GM13977 (cell line): ENCODE measurements around the gene URB2.

ENCODE experiments used
- DNase-seq: peaks from one replicate; pipeline ENCODE4 v3.0.0; 2012; ENCODE audit warnings: low spot score
- in situ Hi-C: fragments of 300-500 bp; cut with MboI; formaldehyde crosslinking; loops from one replicate; pipeline ENCODE4 v1.12.0; 2022; ENCODE audit warnings: low sequenced_read_pairs, low pct_unique_long_range_greater_than_20kb, mixed read lengths, inconsistent platforms; ENCODE audit not compliant: unreplicated experiment
- TF ChIP-seq, protein P1 (sequence below): IDR thresholded peaks from 2 replicates; pipeline ENCODE4 v1.5.1; 2012; ENCODE audit warnings: mild to moderate bottlenecking, control low read depth; ENCODE audit not compliant: insufficient read depth; ENCODE audit errors: extremely low read depth, missing control alignments

The URB2 gene

GRCh38 chr1:229613938-229614337, 12.1 kb upstream of the URB2 start:
- TF ChIP-seq, protein P1, sequence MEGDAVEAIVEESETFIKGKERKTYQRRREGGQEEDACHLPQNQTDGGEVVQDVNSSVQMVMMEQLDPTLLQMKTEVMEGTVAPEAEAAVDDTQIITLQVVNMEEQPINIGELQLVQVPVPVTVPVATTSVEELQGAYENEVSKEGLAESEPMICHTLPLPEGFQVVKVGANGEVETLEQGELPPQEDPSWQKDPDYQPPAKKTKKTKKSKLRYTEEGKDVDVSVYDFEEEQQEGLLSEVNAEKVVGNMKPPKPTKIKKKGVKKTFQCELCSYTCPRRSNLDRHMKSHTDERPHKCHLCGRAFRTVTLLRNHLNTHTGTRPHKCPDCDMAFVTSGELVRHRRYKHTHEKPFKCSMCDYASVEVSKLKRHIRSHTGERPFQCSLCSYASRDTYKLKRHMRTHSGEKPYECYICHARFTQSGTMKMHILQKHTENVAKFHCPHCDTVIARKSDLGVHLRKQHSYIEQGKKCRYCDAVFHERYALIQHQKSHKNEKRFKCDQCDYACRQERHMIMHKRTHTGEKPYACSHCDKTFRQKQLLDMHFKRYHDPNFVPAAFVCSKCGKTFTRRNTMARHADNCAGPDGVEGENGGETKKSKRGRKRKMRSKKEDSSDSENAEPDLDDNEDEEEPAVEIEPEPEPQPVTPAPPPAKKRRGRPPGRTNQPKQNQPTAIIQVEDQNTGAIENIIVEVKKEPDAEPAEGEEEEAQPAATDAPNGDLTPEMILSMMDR: no peak
- DNase-seq: no peak
- in situ Hi-C loops: no loop called here

DNA sequence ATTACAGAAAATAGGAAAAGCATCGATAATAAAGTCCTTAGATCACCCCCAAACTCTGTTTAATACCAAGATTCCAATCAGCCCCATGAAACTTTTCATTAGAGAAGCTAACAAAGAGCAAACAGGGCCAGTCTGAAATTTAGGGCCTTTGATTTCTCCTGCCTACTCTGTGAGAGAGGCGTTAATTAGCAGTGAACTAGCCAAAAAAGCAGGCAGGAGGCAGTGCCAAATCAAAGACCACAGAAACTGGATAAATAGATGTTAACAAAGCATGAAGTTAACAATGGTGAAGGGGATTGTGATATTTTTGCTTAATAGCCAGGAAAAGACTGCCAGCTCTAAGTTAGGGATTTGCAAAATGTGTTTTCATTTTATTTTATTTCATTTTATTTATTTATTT, 11.3 kb upstream of the URB2 start:
- in situ Hi-C loops: no loop called here
- TF ChIP-seq, protein P1: no peak
- no peak for DNase-seq

DNA sequence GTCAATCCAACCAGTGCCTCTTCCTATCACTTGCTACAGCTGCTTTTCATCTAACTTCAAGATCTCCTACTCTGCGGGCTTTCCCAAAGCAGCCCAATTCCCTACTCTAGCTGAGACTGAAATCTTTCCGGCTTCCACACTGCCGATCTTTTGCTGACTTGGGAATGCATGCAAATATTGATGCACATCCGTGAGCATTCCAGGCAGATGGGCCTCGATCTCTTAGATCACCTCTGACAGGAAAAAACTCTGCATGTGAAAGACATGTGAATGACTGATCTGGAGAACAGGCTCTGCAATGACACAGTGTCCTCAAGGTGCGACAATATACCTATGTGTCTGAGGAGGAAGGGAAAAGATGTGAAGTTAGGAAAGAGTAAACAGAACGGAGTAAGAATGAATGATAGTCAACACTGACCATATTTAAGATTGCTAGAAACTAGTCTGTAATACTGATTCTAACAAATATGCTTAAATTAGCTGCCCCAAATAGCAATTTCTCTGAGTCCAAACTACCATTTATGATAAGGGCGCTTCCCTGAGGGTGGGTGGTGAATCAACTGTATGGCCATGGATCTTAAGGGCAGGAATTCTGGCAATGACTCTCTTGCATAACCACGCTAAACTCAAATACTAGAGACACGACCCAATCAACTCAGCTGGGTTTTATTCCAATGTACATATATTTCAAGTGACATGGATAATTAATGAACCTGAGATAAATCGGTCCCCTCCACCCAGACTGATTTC, 8.5 kb upstream of the URB2 start:
- TF ChIP-seq, protein P1: no peak
- in situ Hi-C loops: no loop called here
- no peak for DNase-seq

DNA sequence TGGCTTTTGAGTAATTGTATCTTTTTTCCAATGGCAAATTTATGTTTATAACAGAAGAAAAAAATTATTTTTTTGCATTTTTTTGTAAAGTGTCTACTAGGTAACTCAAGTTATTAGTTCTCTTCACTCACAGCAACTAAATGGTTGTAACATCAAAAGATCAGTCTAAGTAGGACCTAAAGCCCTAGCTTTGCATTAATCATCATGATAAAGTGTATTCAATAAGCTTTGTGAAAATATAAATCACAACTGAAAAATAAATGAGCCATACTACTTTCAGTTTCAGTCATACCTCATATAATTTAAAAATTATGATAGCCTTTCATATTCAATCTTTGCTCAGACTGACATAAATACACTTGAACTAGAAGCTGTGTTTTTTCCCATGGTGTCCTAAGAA, 7.0 kb upstream of the URB2 start:
- DNase-seq: no peak
- TF ChIP-seq, protein P1: no peak
- in situ Hi-C loops: no loop called here

DNA sequence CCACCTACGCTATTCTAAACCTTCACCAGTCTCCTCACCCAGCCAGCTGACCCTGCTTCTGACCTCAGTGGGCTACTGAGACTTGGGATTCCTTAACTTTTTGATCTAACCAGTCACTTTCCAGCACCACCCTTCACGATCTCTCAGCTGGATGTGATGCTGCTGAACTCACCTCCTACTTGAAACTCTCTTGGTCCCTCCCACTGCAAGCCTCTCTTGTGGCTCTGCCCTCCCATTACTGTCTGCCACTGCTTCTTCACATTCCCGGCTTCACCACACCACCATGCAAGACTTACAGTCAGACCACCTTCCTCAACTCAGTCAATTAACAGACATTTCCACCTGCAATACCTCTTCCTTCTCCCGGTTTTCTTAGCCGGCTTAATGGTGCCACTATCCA, 6.4 kb upstream of the URB2 start:
- TF ChIP-seq, protein P1: no peak
- no peak for DNase-seq
- in situ Hi-C loops: no loop called here

DNA sequence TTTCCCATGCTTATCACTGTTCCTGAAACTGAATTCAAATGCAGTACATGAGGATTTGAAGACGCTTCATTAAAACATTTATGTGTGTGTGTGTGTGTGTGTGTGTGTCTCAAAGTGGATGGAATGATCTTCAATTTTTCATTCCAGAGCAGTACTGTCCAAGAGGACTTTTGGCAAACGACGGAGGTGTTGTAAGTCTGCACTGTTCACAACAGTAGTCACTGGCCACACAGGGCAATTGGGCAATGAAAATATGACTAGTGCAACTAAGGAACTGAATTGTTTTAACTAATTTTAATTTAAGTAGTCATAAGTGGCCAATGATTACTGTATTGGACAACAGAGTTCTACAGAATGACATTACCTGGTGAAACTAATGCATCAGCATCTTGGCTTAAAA, 5.2 kb upstream of the URB2 start:
- in situ Hi-C loops: no loop called here
- DNase-seq: no peak
- TF ChIP-seq, protein P1: no peak
